DND-41 (cell line): Measurements from ENCODE around the gene ZDHHC18.

Experiments
- EZH2 ChIP-seq: IDR thresholded peaks from 3 replicates; pipeline ENCODE4 v1.6.1; 2012; ENCODE audit warnings: borderline replicate concordance, low read depth, mild to moderate bottlenecking, moderate library complexity, low read length, inconsistent platforms; ENCODE audit not compliant: severe bottlenecking
- TF ChIP-seq, protein P1 (sequence below): IDR thresholded peaks from 2 replicates; pipeline ENCODE4 v1.5.1; 2012; ENCODE audit warnings: borderline replicate concordance, low read length, moderate library complexity, mild to moderate bottlenecking; ENCODE audit not compliant: poor library complexity, severe bottlenecking; ENCODE audit errors: extremely low read depth

DNA sequence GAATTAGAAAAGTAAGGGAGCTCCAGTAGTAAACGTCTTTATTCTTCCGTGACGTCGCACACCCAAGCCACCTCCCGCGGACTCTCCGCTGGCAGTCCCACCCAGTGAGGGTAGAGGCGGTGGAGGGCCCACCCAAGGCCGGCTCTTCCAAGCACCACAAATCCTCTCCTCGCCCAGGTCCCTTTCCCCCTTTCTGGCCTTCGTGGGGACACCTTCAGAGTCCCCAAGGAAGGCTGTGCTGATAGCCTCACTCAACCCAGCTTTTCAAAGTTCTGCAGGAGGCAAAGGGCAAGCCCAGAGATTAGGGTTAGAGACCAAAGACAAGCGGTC, 63.9 kb downstream of the ZDHHC18 start:
- TF ChIP-seq, protein P1, sequence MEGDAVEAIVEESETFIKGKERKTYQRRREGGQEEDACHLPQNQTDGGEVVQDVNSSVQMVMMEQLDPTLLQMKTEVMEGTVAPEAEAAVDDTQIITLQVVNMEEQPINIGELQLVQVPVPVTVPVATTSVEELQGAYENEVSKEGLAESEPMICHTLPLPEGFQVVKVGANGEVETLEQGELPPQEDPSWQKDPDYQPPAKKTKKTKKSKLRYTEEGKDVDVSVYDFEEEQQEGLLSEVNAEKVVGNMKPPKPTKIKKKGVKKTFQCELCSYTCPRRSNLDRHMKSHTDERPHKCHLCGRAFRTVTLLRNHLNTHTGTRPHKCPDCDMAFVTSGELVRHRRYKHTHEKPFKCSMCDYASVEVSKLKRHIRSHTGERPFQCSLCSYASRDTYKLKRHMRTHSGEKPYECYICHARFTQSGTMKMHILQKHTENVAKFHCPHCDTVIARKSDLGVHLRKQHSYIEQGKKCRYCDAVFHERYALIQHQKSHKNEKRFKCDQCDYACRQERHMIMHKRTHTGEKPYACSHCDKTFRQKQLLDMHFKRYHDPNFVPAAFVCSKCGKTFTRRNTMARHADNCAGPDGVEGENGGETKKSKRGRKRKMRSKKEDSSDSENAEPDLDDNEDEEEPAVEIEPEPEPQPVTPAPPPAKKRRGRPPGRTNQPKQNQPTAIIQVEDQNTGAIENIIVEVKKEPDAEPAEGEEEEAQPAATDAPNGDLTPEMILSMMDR, result no peak
- no peak for TF ChIP-seq EZH2
